GM21825 (cell line): ENCODE data around the gene ZBTB34.
"Not testable (repeated sequence)": the region's sequence is repeated elsewhere in the genome, so short reads cannot be mapped to it uniquely, and the experiment has no call there.

Experiments
- ATAC-seq: cut with Tn5 transposase; IDR thresholded peaks from one replicate; pipeline ENCODE4 v1.9.1; 2021; ENCODE audit warnings: mild to moderate bottlenecking, moderate library complexity; ENCODE audit not compliant: unreplicated experiment

The ZBTB34 gene

DNA sequence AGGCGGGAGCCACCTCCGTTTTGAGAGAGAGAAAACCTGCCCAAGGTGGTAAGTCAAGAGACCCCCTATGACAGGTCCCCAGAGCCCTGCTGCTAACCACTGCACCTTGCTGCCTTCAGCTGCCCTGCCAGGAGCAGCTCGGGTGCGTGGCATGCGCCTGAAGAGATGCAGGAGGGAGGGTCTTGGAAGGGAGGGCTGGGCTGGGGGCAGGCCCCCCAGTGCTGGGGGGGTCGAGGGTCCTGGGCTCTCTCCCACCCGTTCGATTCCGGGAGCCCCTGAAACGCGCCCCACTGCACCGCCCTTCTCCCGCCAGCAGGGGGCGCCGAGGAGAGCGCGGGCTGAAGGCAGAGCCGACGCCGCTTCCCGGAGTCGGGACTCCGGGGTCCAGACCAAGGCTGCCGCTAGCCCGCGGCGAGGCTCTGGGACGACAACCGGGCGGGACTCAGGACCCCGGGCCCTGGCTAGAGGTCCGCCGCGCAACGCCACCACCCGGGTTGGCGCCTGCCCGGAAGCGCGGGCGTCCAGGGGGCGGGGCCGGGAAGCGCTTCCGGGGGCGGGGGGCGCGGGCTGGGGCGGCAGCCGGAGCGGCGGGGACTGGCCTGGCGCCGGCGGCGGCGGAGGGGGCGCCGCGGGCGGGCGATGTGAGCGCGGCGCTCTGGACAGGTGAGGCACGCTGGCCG, at the start of gene ZBTB34:
TSS of gene ZBTB34 (plus strand) at position 563 of the 680 bp plus-strand sequence. CDS start 18,761 bp downstream, outside the sequence.
- ATAC-seq = peak; percentile 69

DNA sequence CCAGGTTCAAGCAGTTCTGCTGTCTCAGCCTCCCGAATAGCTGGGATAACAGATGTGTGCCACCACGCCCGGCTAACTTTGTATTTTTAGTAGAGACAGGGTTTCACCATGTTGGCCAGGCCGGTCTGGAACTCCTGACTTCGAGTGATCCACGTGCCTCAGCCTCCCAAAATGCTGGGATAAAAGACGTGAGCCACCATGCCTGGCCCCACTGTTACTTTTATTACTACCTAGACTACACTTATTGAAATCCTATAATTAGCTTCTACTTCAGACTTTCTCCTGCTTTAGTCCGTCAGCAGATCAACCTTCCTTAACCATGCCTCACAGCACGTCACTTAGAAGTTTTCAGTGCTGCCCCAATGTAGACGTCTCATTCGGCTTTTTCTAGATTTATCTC, 47.4 kb upstream of the ZBTB34 start:
- ATAC-seq = no peak

- ATAC-seq = no peak
Measured at GRCh38 chr9:126814091-126814490, 46.3 kb upstream of the ZBTB34 start.

GRCh38 chr9:126817615-126818014, 42.8 kb upstream of the ZBTB34 start:
- not testable (repeated sequence) for ATAC-seq

DNA sequence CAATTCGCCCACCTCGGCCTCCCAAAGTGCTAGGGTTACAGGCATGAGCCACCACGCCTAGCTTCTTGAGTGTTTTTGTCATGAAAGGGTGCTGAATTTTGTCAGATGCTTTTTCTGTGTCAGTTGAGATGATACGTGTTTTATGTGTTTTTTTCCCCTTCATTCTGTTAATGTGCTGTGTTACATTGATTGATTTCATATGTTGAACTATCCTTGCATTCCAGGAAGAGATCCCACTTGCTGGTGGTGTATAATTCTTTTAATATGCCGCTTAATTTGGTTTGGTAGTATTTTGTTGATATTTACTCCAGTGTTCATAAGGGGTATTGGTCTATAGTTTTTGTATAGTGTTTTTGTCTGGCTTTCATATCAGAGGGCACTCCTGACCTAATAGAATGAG, 42.0 kb upstream of the ZBTB34 start:
- no peak for ATAC-seq

- ATAC-seq = no peak
Measured at GRCh38 chr9:126819482-126819881, 41.0 kb upstream of the ZBTB34 start.

DNA sequence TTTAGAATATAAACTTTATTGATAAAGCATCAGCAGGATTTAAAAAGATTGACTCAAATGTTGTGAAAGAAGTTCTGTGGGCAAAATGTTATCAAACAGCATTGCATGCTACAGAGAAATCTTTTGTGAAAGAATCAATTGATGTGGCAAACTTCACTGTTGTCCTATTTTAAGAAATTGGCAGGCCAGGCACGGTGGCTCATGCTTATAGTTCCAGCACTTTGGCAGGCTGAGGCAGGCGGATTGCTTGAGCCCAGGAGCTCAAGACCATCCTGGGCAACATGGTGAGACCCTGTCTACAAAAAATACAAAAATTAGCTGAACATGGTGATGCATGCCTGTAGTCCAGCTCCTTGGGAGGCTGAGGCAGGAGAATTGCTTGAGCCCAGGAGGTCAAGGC, 38.2 kb upstream of the ZBTB34 start:
- ATAC-seq = no peak

GRCh38 chr9:126822873-126823272, 37.6 kb upstream of the ZBTB34 start:
- ATAC-seq = no peak

GRCh38 chr9:126824052-126824451, 36.4 kb upstream of the ZBTB34 start:
- not testable (repeated sequence) for ATAC-seq

- ATAC-seq = no peak
Measured at GRCh38 chr9:126827227-126827626, 33.2 kb upstream of the ZBTB34 start.

GRCh38 chr9:126829035-126829434, 31.4 kb upstream of the ZBTB34 start:
- ATAC-seq = no peak

- ATAC-seq = no peak
Measured at GRCh38 chr9:126830827-126831226, 29.6 kb upstream of the ZBTB34 start.

DNA sequence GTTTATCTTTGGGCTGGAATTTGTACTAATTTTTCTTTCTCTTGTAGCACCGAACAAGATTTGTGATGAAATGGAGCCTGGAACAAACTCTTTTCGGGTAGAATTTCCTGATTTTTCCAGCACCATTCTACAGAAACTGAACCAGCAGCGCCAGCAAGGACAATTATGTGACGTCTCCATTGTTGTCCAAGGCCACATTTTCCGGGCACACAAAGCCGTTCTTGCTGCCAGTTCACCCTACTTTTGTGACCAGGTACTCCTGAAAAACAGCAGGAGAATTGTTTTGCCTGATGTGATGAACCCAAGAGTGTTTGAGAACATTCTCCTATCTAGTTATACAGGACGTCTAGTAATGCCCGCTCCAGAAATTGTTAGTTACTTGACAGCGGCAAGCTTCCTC, 28.0 kb upstream of the ZBTB34 start:
- ATAC-seq = no peak

GRCh38 chr9:126833020-126833419, 27.4 kb upstream of the ZBTB34 start:
- ATAC-seq = no peak

GRCh38 chr9:126833710-126834345, 26.6 kb upstream of the ZBTB34 start:
- no peak for ATAC-seq

DNA sequence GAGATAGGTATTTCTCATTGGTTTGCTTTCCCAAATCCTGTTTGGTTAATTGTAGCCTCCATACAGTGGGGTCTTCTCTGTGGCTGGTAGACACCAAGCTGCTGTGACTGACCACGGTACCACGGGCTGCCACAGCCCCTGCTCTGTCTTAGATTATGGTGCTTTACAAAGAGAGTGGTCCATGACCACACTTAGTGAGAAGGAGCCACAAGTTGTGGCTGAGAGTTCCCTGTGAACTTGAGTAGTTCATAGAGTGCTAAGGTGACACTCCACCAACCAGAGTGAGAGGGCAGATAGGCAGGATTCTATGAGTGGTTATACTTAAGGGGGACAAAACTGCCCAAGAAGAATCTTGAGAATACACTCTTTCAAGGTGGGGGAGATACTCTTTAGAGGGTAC, 25.8 kb upstream of the ZBTB34 start:
- no peak for ATAC-seq

GRCh38 chr9:126836216-126836615, 24.2 kb upstream of the ZBTB34 start:
- no peak for ATAC-seq

DNA sequence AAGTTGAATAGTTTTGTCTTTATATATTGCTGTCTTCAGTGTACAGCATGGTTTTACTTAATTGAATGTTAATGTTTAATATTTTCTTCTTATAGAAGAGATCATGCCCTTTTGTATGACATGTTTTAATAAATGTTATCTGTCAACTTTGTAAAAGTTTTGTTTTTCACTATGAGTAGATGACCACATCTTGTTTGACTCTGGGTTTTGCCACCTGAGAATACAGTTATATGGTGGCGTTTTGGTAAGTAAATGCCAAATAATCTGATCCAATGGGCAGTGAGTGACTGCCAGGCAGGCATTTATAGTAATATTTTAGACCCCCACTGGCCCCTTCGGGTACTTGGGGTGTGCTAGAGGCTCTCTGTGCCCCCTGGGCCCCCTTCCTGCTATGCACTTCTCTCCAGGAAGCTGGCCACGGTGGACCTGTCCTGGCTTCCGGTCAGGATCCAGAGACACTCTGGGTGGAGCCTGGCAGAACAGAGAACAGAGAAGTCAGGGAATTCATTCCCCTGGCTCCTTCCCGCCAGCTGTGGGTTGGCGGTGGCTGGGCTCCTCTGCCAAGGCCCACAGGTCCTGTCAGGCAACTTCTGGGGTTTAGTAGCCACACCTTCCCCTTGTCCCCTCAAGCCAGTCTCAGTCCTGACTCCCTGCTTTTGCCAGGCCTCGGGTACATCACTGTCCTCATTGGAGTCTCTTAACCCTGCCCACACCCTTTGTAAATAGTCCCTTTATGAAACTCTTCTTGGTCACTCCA, 22.2 kb upstream of the ZBTB34 start:
- no peak for ATAC-seq

DNA sequence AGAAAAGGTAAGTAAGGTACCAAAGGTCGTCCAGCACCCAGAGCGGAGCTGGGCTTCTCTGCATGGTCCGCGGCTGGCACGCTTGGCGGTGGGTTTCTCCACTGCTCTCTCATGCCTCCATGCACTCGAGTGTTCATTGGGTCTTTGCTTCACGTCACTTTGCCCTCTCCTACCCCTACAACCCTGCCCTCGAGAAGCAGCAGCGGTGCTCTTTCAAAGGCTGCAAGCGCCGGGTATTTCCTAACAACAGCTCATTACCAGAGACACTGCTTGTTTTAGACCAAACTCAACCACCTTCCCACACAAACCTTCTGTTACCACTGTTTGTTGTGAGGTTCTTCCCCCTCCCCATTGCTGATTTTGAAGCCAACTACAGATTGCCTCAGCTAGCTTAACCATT, 21.5 kb upstream of the ZBTB34 start:
- no peak for ATAC-seq

DNA sequence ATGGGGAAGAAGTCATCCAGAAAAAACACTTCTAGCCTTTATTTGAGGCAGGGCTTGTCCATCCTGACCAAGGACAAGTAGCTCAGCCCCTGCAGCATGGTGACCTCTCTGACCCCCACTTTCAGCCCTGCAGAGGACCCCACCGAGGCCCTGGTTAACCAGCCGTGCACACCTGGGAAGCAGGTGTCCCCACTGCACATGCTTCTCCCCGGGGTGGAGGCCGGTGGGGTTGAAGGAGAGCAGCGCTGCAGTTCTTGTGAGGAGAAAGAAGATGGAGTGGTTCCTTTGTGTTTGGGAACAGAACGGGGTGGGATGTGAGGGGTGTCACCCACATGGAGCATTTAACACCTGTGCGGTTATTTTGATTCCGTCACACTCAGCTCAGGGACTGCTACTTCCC, 21.1 kb upstream of the ZBTB34 start:
- ATAC-seq = no peak

DNA sequence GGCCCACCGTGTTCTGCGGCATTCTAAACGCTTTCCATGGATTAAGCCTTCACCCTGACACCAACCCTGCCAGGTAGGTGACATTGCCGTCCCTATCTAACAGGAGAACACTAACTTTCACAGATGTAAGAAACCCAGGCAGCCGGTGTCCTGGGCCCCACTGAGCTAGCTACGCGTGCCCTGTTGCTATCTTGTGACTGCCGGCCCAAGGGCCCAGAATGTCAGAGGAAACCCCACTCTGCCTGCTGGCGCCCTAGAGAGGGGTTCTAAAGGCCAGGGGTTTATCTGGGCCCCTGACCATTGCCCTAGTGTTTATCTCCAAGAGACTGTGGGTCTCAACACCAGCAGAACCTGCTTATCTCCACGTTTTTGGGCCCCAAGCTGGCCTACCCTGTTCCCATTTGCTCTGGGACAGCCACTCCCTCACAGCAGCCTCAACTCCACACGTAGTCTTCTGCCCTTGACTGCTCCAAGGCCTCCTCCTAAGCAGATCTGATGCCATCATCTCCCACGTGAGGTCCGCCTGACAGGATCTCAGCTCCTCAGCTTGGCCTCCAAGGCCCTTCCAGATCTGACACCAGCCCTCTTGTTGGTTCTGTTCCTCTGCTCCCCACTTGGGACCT, 18.1 kb upstream of the ZBTB34 start:
- no peak for ATAC-seq
